Umbilical cord (tissue), 2 donors: Measurements from ENCODE around the gene SETD5. TPM values are rescaled to one million over a fixed set of nuclear protein-coding genes. Genes with fewer than 3 reads are reported as not detected.

Source experiments
- DNase-seq: peaks from one replicate; pipeline ENCODE4 v3.0.0-alpha.2; 2015; ENCODE audit warnings: low spot score
- total RNA-seq: library from RNA; depleted of rRNA; stranded (reverse); fragments of >200 nt; gene quantifications from one replicate; pipeline ENCODE4 v1.2.3, GENCODE V29; 2014; ENCODE audit warnings: low replicate concordance; ENCODE audit not compliant: insufficient read depth

The SETD5 gene
- total RNA-seq, 1 donor from 2014 or later: 76.3 TPM

GRCh38 chr3:9388562-9389272 lies 8.7 kb upstream of the SETD5 start:
- DNase-seq: no peak

DNA sequence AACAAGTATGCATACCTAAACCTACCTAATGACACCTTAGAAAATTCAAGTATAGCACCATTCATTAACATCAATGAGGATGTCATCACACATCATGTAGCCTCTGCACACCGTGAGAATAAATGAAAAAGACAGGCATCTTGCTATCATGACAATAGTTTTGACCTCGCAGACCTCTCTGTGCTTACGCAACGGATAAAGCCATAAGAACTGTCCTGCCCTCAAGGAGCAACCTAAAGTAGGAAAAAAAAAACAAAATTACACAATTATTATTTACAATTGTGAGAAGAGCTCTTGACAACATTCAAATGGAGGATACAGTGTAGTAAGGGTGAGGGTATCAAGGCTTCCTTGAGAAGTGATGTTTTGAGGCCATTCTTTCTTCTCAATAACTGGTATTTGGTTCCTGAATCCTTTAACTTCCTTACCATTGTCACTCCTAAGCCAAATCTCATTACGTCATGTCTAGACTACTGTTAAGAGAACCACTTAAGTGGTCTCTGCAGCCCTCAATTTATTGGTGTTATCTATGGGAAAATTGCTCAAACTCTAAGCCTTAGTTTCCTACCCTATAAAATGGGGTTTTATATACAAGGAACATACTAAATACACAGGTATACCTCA lies 7.0 kb upstream of the SETD5 start:
- no peak for DNase-seq

GRCh38 chr3:9392041-9392440 lies 5.4 kb upstream of the SETD5 start:
- DNase-seq: no peak

DNA sequence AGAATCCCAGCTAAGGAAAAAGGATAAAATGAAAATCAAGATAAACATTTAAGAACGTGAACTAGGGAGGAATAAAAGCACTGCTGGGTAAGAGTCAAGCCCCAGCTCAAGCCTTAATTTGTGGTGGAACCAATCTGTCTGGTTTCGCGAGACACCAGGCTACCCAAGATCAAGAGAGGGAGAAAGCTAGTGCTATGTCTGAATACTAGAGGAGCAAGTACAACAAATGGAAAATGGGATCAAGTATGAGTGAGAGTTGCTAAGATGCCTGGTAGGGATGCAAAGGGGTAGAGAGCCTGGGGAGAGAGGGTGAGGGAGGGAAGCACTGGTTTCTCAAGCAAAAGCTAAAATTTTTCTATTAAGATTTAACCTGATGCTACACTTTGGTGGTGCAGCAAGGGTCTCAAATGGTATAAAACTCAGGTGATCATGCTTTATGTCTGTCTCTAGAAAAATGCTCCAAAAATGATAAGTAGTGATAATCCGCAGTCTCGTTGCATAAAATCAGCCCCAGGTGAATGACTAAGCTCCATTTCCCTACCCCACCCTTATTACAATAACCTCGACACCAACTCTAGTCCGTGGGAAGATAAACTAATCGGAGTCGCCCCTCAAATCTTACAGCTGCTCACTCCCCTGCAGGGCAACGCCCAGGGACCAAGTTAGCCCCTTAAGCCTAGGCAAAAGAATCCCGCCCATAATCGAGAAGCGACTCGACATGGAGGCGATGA lies 1.7 kb upstream of the SETD5 start:
- peak; percentile 33 for DNase-seq

DNA sequence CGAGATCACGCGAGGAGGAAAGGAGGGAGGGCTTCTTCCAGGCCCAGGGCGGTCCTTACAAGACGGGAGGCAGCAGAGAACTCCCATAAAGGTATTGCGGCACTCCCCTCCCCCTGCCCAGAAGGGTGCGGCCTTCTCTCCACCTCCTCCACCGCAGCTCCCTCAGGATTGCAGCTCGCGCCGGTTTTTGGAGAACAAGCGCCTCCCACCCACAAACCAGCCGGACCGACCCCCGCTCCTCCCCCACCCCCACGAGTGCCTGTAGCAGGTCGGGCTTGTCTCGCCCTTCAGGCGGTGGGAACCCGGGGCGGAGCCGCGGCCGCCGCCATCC lies 1.1 kb upstream of the SETD5 start:
- DNase-seq: peak; percentile 98

DNA sequence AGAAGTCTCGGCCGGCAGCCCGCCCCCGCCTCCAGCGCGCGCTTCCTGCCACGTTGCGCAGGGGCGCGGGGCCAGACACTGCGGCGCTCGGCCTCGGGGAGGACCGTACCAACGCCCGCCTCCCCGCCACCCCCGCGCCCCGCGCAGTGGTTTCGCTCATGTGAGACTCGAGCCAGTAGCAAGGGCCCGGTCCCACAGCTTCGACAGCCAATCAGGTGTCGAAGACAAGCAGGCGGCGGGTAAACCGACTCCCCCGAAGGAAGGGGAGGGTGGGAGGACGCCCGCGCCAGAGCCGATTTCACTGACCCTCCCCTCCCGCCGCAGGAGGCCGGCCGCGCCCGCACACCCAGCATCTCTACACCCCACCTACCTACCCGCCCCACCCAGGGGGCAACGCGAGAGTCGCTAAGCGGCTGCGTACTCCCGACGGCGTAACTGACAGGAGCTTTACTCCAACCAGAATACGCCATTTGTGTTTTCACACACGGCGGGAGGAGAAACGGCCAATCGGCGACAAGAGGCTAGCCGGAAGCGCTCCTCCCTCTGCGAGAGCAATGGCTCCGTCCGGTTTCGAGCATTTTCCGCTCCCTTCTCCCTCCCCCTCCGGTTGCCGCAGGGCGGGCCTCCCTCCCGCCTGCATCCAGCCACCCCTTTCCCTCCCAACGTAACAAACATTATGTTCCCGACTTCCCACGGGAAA lies 633 bp upstream of the SETD5 start:
- DNase-seq: peak; percentile 100

DNA sequence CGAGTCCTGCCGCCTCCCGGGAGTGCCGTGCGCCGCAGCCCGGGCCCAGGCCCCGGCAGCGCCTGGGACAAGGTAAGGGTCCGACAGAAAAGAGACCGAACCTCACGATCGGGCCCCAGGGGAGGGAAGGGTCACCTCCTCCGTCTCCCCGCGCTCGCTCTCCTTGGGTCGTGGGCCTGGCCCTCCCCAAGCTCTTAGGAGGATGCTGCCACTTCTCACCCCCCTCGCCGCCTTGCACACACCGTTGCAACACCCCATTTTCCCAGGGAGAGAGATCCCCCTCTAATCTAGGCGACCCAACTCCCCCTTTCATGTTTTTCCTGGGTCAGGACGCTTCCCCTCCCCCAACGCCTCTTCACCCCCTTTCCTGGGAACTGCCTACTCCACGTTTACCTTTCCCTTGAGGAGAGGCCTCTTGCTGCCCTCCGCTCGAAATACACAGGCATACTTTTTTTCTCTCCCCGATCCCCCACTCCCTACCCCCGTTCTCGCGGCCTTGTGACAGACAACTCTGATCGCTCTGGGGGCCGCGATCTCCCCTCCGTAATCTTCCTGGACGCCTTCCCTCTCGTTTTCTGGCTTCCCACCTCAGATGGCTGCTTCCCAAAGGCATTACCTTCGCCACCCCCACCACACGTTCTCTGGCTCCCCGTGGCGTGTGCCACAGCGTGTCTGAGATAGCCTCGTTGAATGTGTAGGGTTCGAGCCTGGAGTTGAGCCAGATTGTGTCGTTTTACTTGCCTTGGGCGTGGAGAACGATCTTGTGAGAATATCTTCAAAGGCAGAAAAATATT lies 688 bp downstream of the SETD5 start:
- peak; percentile 61 for DNase-seq

GRCh38 chr3:9398700-9399336 lies 1.4 kb downstream of the SETD5 start:
- peak; percentile 50 for DNase-seq

DNA sequence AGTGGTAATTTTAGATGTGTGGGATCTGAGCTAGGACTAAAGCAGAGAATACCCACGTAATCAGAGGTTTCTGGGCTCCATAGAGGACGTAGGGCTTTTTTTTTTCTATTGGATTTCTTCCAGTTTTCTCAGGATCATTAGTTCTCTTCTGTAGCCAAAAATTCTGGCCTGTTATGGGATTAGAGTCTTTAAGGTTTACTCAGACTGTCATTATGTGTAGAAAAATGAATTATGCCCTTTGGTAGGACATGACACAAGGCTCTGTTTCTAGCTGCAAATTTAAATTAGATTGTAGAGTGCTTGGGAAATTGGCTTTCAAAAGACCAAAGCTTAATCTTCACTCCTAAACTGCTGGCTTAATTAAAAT lies 1.9 kb downstream of the SETD5 start:
- no peak for DNase-seq

DNA sequence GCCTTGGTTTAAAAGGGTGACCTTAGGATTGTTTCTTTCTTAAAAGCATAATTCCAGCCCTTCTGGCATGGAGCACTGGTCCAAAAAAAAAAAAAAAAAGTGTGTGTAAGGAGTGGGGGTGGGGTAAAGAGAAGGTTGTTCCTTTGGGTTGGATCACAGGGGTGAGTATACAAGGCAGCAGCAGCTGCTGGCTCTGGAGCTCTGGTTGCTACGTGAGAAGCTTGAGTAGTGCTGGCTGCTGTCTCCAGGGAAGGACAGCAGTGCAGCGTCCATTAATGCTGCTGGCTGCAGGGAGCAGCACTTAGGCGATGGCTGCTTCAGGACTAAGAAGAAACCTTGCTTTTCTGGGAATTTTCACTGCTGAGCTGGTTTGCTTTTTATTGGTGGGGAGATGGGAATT lies 2.3 kb downstream of the SETD5 start:
- DNase-seq: peak; percentile 97

GRCh38 chr3:9400616-9401015 lies 3.2 kb downstream of the SETD5 start:
- no peak for DNase-seq

DNA sequence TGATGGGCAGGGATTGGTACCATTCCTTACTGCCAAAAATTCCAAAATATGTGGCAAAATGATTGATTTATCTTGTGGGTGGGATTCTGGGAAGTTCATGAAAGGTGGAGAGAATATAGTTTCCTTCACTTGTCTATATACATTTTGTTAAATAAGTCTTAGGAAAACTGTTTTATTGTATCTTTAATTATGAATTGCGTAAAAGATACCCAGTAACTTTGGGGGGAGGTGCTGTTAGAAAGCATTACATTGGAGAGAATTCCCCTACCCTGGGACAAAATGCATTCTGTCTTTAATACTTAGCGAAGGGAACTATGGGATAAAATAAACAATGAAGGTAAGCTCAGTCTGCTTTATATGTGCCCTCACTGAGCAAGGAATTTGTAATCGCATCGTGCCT lies 4.6 kb downstream of the SETD5 start:
- DNase-seq: no peak

DNA sequence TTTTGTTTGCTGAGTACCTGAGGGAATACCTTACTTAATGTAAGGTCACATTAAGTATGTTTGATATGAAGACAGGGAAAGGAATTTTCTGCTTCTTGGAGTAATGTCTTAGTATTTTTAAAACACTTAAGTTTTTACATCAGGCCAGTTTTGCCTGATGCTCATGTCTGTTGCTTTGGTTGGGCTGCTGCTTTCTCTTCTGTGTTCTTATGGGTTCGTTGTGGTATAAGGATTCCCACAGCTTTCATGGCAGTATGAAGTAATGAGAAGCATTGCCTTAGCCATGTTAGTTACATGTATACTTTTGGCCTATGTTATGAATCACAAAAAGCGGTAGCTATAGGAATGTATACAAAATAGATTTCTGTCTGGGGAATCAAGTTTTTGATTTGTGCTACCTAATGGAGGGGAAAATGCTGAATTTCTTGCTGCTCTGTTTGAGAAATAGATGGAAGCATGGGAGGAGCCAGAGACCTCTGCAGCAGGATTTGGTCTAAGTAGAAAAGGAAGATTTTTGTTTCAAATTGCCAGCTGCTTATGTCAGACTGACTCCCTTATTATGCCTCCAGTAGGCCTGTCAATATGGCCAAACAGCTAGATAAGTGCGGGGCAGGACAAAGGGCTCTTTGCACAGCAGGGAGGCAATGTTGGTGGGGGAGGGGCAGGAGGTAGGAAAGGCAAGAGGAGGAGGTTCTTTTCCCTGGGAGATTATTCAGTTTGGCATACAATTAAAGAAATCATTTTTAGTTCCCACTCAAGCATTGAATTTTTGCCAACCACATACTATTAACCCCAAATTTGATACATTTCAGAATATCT lies 5.2 kb downstream of the SETD5 start:
- DNase-seq: peak; percentile 25

GRCh38 chr3:9403463-9403862 lies 6.0 kb downstream of the SETD5 start:
- no peak for DNase-seq

- no peak for DNase-seq
Measured at GRCh38 chr3:9404680-9405079, 7.3 kb downstream of the SETD5 start.

DNA sequence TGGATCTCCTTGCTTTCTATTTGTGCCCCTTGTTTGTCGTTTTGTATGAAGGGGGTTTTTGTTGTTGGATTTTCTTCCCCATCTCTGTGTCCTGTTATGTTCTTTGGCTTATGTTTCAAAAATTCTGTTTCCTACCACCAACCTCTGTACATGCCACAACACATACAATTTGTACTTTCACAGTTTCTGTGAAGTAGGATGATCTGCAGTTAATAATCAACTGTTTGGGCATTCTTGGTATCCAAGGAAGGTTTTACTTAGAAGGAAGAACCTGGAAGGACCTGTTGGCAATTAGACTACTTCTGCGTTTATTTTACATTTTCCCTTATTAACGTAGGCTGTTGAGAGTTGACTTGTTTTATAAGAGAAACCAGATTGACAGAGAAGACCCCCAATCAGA lies 8.3 kb downstream of the SETD5 start:
- no peak for DNase-seq

- no peak for DNase-seq
Measured at GRCh38 chr3:9406856-9407626, 9.6 kb downstream of the SETD5 start.

- DNase-seq: no peak
Measured at GRCh38 chr3:9408061-9408460, 10.6 kb downstream of the SETD5 start.

DNA sequence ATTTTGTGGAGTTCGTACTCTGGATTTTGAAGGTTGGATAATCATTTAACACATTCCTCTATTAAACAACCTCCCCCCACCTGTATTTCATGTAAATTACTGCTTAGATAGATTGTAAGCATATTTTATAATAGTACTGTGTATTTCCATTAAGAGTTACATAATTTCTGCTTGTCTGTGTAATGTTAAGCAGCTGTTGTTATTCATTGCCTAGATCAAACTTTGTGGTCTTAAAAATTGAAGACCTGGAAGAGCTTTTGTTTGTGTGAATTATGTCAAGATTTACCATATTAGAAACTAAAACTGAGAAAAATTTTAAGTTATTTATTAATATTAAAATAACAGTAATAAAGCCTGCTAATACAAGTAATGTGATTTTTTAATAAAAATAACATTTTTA lies 11.1 kb downstream of the SETD5 start:
- DNase-seq: no peak
